Testis (tissue), 5 donors: Measurements from ENCODE around the gene SPAG5. TPM values are rescaled to one million over a fixed set of nuclear protein-coding genes. Genes with fewer than 3 reads are reported as not detected.

Experiments used
- DNase-seq: peaks from one replicate; pipeline ENCODE4 v3.0.0-alpha.2; 2019
- H3K27ac ChIP-seq, 2 donors: fragments of 200-600 bp; sonication (generic); one replicate each; pipeline ENCODE4 v1.5.1; 2019
- H3K27me3 ChIP-seq: fragments of 200-600 bp; sonication (generic); one replicate; pipeline ENCODE4 v1.5.1; 2019
- H3K36me3 ChIP-seq: fragments of 200-600 bp; sonication (generic); one replicate; pipeline ENCODE4 v1.5.1; 2017; ENCODE audit warnings: low read depth; ENCODE audit errors: missing control alignments
- H3K4me1 ChIP-seq: fragments of 200-600 bp; sonication (generic); one replicate; pipeline ENCODE4 v1.5.1; 2019
- H3K4me3 ChIP-seq, 2 donors: fragments of 200-600 bp; sonication (generic); one replicate each; pipeline ENCODE4 v1.5.1; 2017 to 2019
- H3K9me3 ChIP-seq: fragments of 200-600 bp; sonication (generic); one replicate; pipeline ENCODE4 v1.5.1; 2017
- CTCF ChIP-seq, 3 experiments: fragments of 450-650 bp in 2 of 3; fragments of 200-600 bp in 1 of 3; sonication (generic) in 1 of 3; IDR thresholded peaks; one replicate each; pipeline ENCODE4 v1.5.1; 2016 to 2019; ENCODE audit warnings: antibody characterized with exemption in 3 of 3, mild to moderate bottlenecking in 2 of 3, moderate library complexity in 1 of 3
- POLR2A ChIP-seq: fragments of 450-650 bp; IDR thresholded peaks from one replicate; pipeline ENCODE4 v1.6.1; 2017; ENCODE audit warnings: antibody characterized with exemption, mild to moderate bottlenecking, moderate library complexity
- WGBS, 2 donors: methylation state at CpG; one replicate each; pipeline ENCODE4 v1.1.5; 2018; 5-methylcytosine and 5-hydroxymethylcytosine counted together
- intact Hi-C: fragments of 100-400 bp; cut with DNase I; formaldehyde crosslinking; loops from one replicate; pipeline ENCODE4 v1.15.1; 2023; ENCODE audit warnings: low total_unique reads
- long read RNA-seq, 2 donors: transcript quantifications; one replicate each; lab custom pipeline, GENCODE V29; 2026
- polyA plus RNA-seq: library from polyadenylated mRNA; stranded (reverse); fragments of 350-450 nt; fragmentation: Illumina TruSeq; extraction: RNeasy Lipid Tissue Mini Kit (QIAGEN cat#74804); gene quantifications from one replicate; pipeline ENCODE4 v1.2.3, GENCODE V29; 2014; ENCODE audit warnings: low read depth, low replicate concordance; ENCODE audit not compliant: insufficient read depth
- total RNA-seq, 2 donors: library from RNA; depleted of rRNA; stranded (reverse); fragments of >200 nt; gene quantifications; one replicate each; pipeline ENCODE4 v1.2.3, GENCODE V29; 2016

The SPAG5 gene
- total RNA-seq (100 to 1,000 TPM in 1 of 2 donors, 10 to 100 TPM in 1; 79.4 to 116 TPM), polyA plus RNA-seq (232 TPM)
- long read RNA-seq, donor 1, full-length matches to known transcripts, result 1 of 7 reads
- long read RNA-seq, donor 1, partial matches to known transcripts, result 6 of 7 reads
- long read RNA-seq, donor 1, other reads (novel, unspliced or antisense), result 0 of 7 reads
- long read RNA-seq, donor 2, result 0 reads

- peak; percentile 97 for DNase-seq
- TF ChIP-seq CTCF (IDR thresholded peaks at IDR 0.05) (no peak), POLR2A (peak; percentile 74)
- Histone ChIP-seq H3K4me1 (peaks cover 10% of the 10 kb centered on the region), H3K27me3 (no peaks in the 10 kb centered on the region), H3K36me3 (no peaks in the 10 kb centered on the region), H3K27ac (peak within 1 kb of the TSS; percentile 92 to 97), H3K4me3 (peak within 1 kb of the TSS; percentile 62 to 75), H3K9me3 (no peaks in the 10 kb centered on the region)
- intact Hi-C loops, result no loop called here
- 1% methylated on average over 41 of the region's 44 CpGs; no CpG with 5 or more reads in 1 of the 2 donors for WGBS, 2 donors
Measured at GRCh38 chr17:28598799-28599310, at the start of gene SPAG5. TSS of gene SPAG5 (minus strand) at chr17:28599025. CDS start at chr17:28598946, 79 bp downstream.

- no peaks in the 10 kb centered on the region for H3K36me3 ChIP-seq
- TF ChIP-seq POLR2A, result no peak
- no peak for TF ChIP-seq CTCF (IDR thresholded peaks at IDR 0.05)
- peak; percentile 74 for DNase-seq
- H3K27ac ChIP-seq, result peak overlapping the region; percentile 89 to 97
- H3K4me1 ChIP-seq, result peaks cover 28% of the 10 kb centered on the region
- WGBS, 2 donors, result 32 to 38% methylated on average over 12 of the region's 12 CpGs
- intact Hi-C loops, result no loop called here
- no peaks in the 10 kb centered on the region for H3K9me3 ChIP-seq
- H3K27me3 ChIP-seq, result no peaks in the 10 kb centered on the region
- no peak overlapping the region for H3K4me3 ChIP-seq
Measured at GRCh38 chr17:28646039-28646754, 47.4 kb upstream of the SPAG5 start.

GRCh38 chr17:28645576-28645939 lies 46.7 kb upstream of the SPAG5 start:
- no peaks in the 10 kb centered on the region for H3K27me3 ChIP-seq
- TF ChIP-seq POLR2A (no peak), CTCF (IDR thresholded peaks at IDR 0.05) (no peak)
- no peaks in the 10 kb centered on the region for H3K9me3 ChIP-seq
- no peaks in the 10 kb centered on the region for H3K36me3 ChIP-seq
- H3K27ac ChIP-seq, result peak overlapping the region; percentile 89 to 97
- intact Hi-C loops, result no loop called here
- 7 to 12% methylated on average over 8 of the region's 8 CpGs for WGBS, 2 donors
- DNase-seq, result peak; percentile 22
- H3K4me3 ChIP-seq, result peak overlapping the region; percentile 98 to 99
- H3K4me1 ChIP-seq, result peaks cover 28% of the 10 kb centered on the region

GRCh38 chr17:28644787-28645575 lies 46.2 kb upstream of the SPAG5 start, which contains the start of gene BLTP2:
TSS of gene BLTP2 (minus strand) at chr17:28645158. CDS start at chr17:28645056, 102 bp downstream.
- peak within 1 kb of the TSS; percentile 89 to 97 for H3K27ac ChIP-seq
- WGBS, 2 donors, result 0 to 1% methylated on average over 33 to 79 of the region's 89 CpGs
- no peaks in the 10 kb centered on the region for H3K27me3 ChIP-seq
- H3K9me3 ChIP-seq, result no peaks in the 10 kb centered on the region
- peak within 1 kb of the TSS; percentile 98 to 99 for H3K4me3 ChIP-seq
- intact Hi-C loops, result no loop called here
- DNase-seq, result peak; percentile 97
- TF ChIP-seq CTCF (IDR thresholded peaks at IDR 0.05) (peak in 2 of 3 experiments; percentile 13 to 28), POLR2A (peak; percentile 57)
- peaks cover 28% of the 10 kb centered on the region for H3K4me1 ChIP-seq
- H3K36me3 ChIP-seq, result no peaks in the 10 kb centered on the region
